CD4-positive, alpha-beta memory T cell (primary cell): ENCODE results near the gene SDHB. TPM values are rescaled to one million over a fixed set of nuclear protein-coding genes. Genes with fewer than 3 reads are reported as not detected.

Experiments
- CTCF ChIA-PET: fragments of 350-600 bp; sonication (Branson Sonifier 250); formaldehyde crosslinking; loops from one replicate; lab custom pipeline; 2021; ENCODE audit warnings: inconsistent platforms; ENCODE audit not compliant: partially characterized antibody; lab: Charles Lee
- POLR2A ChIA-PET: fragments of 350-600 bp; sonication (Branson Sonifier 250); formaldehyde crosslinking; loops from one replicate; lab custom pipeline; 2021; ENCODE audit not compliant: partially characterized antibody; lab: Charles Lee
- DNase-seq, 5 donors: peaks; one replicate each; pipeline versions ENCODE4 v3.0.0 to v3.0.0-alpha.2; 2020 to 2022; ENCODE audit warnings: mixed read lengths in 1 of 5
- H3K27ac ChIP-seq: one replicate; pipeline ENCODE4 v1.7.0; 2013; ENCODE audit warnings: low read depth, low read length
- H3K27me3 ChIP-seq: 2 replicates; pipeline ENCODE4 v1.7.0; 2013; ENCODE audit warnings: mild to moderate bottlenecking, low read length, moderate library complexity; ENCODE audit not compliant: insufficient read depth
- H3K36me3 ChIP-seq: 2 replicates; pipeline ENCODE4 v1.7.0; 2013; ENCODE audit warnings: mild to moderate bottlenecking, low read length, moderate library complexity; ENCODE audit not compliant: insufficient read depth
- H3K4me1 ChIP-seq: 2 replicates; pipeline ENCODE4 v1.7.0; 2013; ENCODE audit warnings: mild to moderate bottlenecking, low read length, moderate library complexity; ENCODE audit not compliant: insufficient read depth
- H3K4me3 ChIP-seq, 2 donors: one replicate each; pipeline ENCODE4 v1.7.0; 2013; ENCODE audit warnings: low read length in 2 of 2, mild to moderate bottlenecking in 1 of 2
- H3K9me3 ChIP-seq, 2 donors: one replicate each; pipeline ENCODE4 v1.7.0; 2013; ENCODE audit warnings: low read length in 2 of 2, control low read depth in 1 of 2; ENCODE audit not compliant: control insufficient read depth in 1 of 2
- H3K27ac Mint-ChIP-seq, 7 donors: one replicate each; pipeline ENCODE4 v1.8.0; 2020 to 2021; ENCODE audit warnings: mixed read lengths in 7 of 7, mild to moderate bottlenecking in 6 of 7, inconsistent platforms in 3 of 7, moderate library complexity in 3 of 7
- H3K27me3 Mint-ChIP-seq, 2 donors: one replicate each; pipeline ENCODE4 v1.8.0; 2020 to 2021; ENCODE audit warnings: mixed read lengths in 2 of 2
- H3K36me3 Mint-ChIP-seq, 2 donors: one replicate each; pipeline ENCODE4 v1.8.0; 2020 to 2021; ENCODE audit warnings: mixed read lengths in 2 of 2, inconsistent platforms in 1 of 2, mild to moderate bottlenecking in 1 of 2
- H3K4me1 Mint-ChIP-seq, 4 donors: one replicate each; pipeline ENCODE4 v1.8.0; 2020 to 2021; ENCODE audit warnings: mixed read lengths in 4 of 4, mild to moderate bottlenecking in 1 of 4
- H3K4me3 Mint-ChIP-seq, 8 donors: one replicate each; pipeline ENCODE4 v1.8.0; 2020 to 2021; ENCODE audit warnings: mixed read lengths in 8 of 8, mild to moderate bottlenecking in 7 of 8, moderate library complexity in 6 of 8, inconsistent platforms in 3 of 8
- H3K9me3 Mint-ChIP-seq, 8 donors: one replicate each; pipeline ENCODE4 v1.8.0; 2020 to 2021; ENCODE audit warnings: mixed read lengths in 8 of 8, mild to moderate bottlenecking in 5 of 8, inconsistent platforms in 3 of 8, moderate library complexity in 1 of 8
- intact Hi-C: fragments of 100-400 bp; cut with micrococcal nuclease; formaldehyde crosslinking; loops from one replicate; pipeline ENCODE4 v1.15.1; 2023
- polyA plus RNA-seq, 2 donors: library from polyadenylated mRNA; unstranded; fragments of 300-500 nt; fragmentation: Illumina TruSeq; gene quantifications; one replicate each; pipeline ENCODE4 v1.2.3, GENCODE V29; 2021
- total RNA-seq, 2 experiments: library from RNA; stranded (reverse); gene quantifications; one replicate each; pipeline ENCODE4 v1.2.3, GENCODE V29; 2021

Gene SDHB
- total and polyA plus RNA-seq, 4 experiments from 2014 or later: 57.0 to 219 (median 109) TPM

DNA sequence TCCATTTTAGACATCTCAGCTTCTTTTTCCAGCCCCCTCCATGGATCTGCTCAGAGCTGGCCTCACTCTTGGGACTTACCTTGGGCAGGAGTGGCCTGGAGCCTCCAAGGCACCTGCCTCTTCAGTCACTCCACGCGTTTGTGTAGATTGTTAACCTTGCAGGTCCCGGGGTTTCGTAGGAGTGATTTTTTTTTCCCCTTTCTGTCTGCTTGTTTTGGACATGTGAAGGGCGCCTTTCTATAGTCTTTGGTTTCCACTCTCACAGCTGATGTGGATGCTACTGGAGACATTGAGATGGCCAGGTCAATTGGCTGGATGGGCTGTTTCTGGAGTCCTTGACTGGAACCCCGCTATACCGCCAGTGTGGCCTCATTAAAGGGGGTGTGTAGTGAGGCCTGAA, 2.0 kb upstream of the SDHB start:
- no peaks in the 10 kb centered on the region for H3K9me3 ChIP-seq
- Mint-ChIP-seq H3K36me3 (peaks cover 6 to 19% of the 10 kb centered on the region in 2 donors), H3K27ac (peak overlapping the region in 2 of 7 donors; percentile 29 to 42), H3K4me1 (peaks cover 17 to 37% (median 26%) of the 10 kb centered on the region in 4 donors), H3K9me3 (peaks cover 0 to 1% (median 0%) of the 10 kb centered on the region in 8 donors), H3K4me3 (peak overlapping the region in 6 of 8 donors; percentile 41 to 63 (median 56)), H3K27me3 (peaks cover 2 to 5% of the 10 kb centered on the region in 2 donors)
- no peak overlapping the region for H3K27ac ChIP-seq
- no peak for DNase-seq
- ChIA-PET CTCF (interaction anchor here (0.8 kb wide), 1 partner anchor 10 kb away, joined by 3 read pairs; no protein-coding TSS in a partner anchor), POLR2A (interaction anchor here (1.7 kb wide), 1 partner anchor 151 kb away, joined by 5 read pairs; no protein-coding TSS in a partner anchor)
- intact Hi-C loops: loop anchor here (10.0 kb wide), 2 partner anchors 691 to 1531 kb away; partner anchors contain the start of genes CASP9, DNAJC16 and SZRD1
- no peaks in the 10 kb centered on the region for H3K36me3 ChIP-seq
- H3K4me3 ChIP-seq: no peak overlapping the region
- no peaks in the 10 kb centered on the region for H3K27me3 ChIP-seq
- H3K4me1 ChIP-seq: peaks cover 18% of the 10 kb centered on the region

DNA sequence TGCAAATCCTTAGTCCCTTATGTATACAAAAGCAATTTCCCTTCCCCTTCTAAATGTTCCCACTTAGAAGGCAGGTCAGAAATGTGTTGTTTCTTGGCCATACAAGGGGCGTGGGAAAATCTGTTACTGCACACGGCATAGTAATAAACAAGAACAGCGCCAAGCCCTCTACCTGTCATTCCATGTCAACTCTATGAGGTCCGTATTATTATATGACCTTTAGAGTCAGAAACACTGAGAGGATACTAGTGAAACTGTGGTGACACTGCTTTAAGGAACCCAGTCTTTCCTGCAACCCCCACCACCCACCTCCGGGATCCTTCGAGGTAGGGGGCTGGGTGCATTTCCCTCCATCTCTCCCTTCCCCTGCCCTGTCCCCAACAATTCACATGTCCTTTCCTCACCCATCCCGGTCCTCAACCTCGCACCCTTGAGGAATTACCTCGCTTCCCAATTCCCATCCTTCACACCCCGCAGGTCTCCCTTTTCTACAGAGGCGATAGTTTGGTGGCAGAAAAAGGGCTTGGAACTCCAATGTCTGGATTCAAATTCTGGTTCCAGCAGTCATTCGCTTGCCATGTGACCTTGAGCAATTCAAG, 647 bp downstream of the SDHB start:
- POLR2A ChIA-PET: no interaction called here
- DNase-seq: no peak
- H3K4me1 Mint-ChIP-seq: peaks cover 17 to 38% (median 28%) of the 10 kb centered on the region in 4 donors
- Histone ChIP-seq H3K27ac (peak overlapping the region; percentile 83), H3K4me1 (peaks cover 18% of the 10 kb centered on the region), H3K9me3 (no peaks in the 10 kb centered on the region), H3K27me3 (no peaks in the 10 kb centered on the region), H3K36me3 (peaks cover 5% of the 10 kb centered on the region), H3K4me3 (peak overlapping the region; percentile 72 to 89)
- intact Hi-C loops: loop anchor here (5.0 to 10.0 kb wide), 4 partner anchors 141 to 1528 kb away; partner anchors contain the start of genes CASP9, DNAJC16, SPEN and SZRD1
- peak overlapping the region; percentile 95 to 99 (median 99) for H3K27ac Mint-ChIP-seq
- H3K9me3 Mint-ChIP-seq: peaks cover 0 to under 1% (median 0%) of the 10 kb centered on the region in 8 donors
- H3K4me3 Mint-ChIP-seq: peak overlapping the region; percentile 97 to 100 (median 99)
- peaks cover 0 to 2% of the 10 kb centered on the region in 2 donors for H3K27me3 Mint-ChIP-seq
- CTCF ChIA-PET: no interaction called here
- H3K36me3 Mint-ChIP-seq: peaks cover 6 to 26% of the 10 kb centered on the region in 2 donors

DNA sequence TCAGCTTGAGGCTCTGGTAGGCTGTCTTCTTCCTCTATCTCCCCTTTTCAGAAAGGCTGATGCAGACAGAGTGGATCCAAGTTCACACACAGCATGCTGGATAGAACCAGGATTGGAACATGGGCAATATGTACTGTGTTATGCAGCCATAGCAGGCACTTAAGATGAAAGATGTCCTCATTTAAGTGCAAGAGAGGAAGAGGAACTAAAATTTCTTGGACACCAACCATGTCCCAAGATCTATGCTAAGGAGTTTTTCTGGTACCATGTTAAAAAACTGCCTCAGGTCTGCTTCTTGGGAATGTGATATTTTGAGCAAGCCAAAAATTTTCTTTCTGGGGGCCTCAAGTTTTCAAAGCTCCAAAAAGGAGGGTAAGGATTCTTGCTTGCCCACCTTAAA, 1.2 kb downstream of the SDHB start:
- Histone ChIP-seq H3K36me3 (peaks cover 5% of the 10 kb centered on the region), H3K4me3 (no peak overlapping the region), H3K27ac (peak overlapping the region; percentile 83), H3K4me1 (peaks cover 18% of the 10 kb centered on the region), H3K27me3 (no peaks in the 10 kb centered on the region), H3K9me3 (no peaks in the 10 kb centered on the region)
- Mint-ChIP-seq H3K36me3 (peaks cover 6 to 30% of the 10 kb centered on the region in 2 donors), H3K27ac (peak overlapping the region in 5 of 7 donors; percentile 10 to 99 (median 79)), H3K4me3 (peak overlapping the region; percentile 40 to 100 (median 78)), H3K27me3 (no peaks in the 10 kb centered on the region), H3K9me3 (no peaks in the 10 kb centered on the region), H3K4me1 (peaks cover 17 to 43% (median 31%) of the 10 kb centered on the region in 4 donors)
- intact Hi-C loops: loop anchor here (5.0 to 10.0 kb wide), 4 partner anchors 140 to 1528 kb away; partner anchors contain the start of genes CASP9, DNAJC16, SPEN and SZRD1
- DNase-seq: no peak
- ChIA-PET POLR2A (no interaction called here), CTCF (interaction anchor here (0.9 kb wide), 1 partner anchor 101 kb away, joined by 4 read pairs; no protein-coding TSS in a partner anchor)

DNA sequence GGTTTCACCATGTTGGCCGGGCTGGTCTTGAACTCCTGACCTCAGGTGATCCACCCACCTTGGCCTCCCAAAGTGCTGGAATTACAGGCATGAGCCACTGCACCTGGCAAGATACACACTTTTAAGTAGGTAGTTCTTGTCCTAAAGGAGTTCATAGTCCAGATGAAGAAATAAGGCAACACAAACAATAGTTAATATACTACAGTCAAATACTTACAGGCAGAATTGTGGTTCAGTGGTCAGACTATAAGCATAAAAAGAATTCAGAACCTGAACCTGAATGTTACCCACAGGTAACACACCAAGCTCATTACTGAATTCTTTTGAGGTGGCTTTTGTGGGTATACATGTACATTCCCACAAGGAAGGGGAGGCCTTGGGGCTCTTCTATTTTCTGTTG, 1.8 kb downstream of the SDHB start:
- intact Hi-C loops: loop anchor here (5.0 to 10.0 kb wide), 4 partner anchors 140 to 1527 kb away; partner anchors contain the start of genes CASP9, DNAJC16, SPEN and SZRD1
- peaks cover 5% of the 10 kb centered on the region for H3K36me3 ChIP-seq
- ChIA-PET POLR2A (interaction anchor here (0.9 kb wide), 1 partner anchor 147 kb away, joined by 3 read pairs; no protein-coding TSS in a partner anchor), CTCF (interaction anchor here (0.9 kb wide), 1 partner anchor 100 kb away, joined by 4 read pairs; no protein-coding TSS in a partner anchor)
- no peaks in the 10 kb centered on the region for H3K27me3 Mint-ChIP-seq
- H3K4me1 ChIP-seq: peaks cover 18% of the 10 kb centered on the region
- H3K4me3 Mint-ChIP-seq: peak overlapping the region in 6 of 8 donors; percentile 36 to 98 (median 56)
- DNase-seq: no peak
- peaks cover 6 to 30% of the 10 kb centered on the region in 2 donors for H3K36me3 Mint-ChIP-seq
- peak overlapping the region in 5 of 7 donors; percentile 71 to 99 (median 75) for H3K27ac Mint-ChIP-seq
- peaks cover 17 to 43% (median 31%) of the 10 kb centered on the region in 4 donors for H3K4me1 Mint-ChIP-seq
- H3K4me3 ChIP-seq: no peak overlapping the region
- H3K27me3 ChIP-seq: no peaks in the 10 kb centered on the region
- H3K27ac ChIP-seq: no peak overlapping the region
- no peaks in the 10 kb centered on the region for H3K9me3 Mint-ChIP-seq
- H3K9me3 ChIP-seq: no peaks in the 10 kb centered on the region

DNA sequence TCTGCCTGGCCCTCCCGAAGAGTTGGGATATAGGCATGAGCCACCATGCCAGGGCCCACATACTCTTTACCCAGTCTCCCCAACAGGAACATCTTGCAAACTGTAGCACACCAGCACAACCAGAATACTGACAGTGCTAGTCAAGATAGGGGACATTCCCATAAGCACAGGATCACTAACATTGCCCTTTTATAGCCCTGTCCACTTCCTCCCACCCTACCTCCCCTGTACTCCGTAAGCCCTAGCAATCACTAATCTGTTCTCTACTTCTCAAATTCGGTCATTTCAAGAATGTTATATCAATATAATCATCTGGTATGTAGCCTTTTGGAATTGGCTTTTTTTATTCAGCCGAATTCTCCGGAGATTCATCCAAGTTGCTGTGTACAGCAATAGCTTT, 5.9 kb downstream of the SDHB start:
- intact Hi-C loops: no loop called here
- no peak for DNase-seq
- H3K4me3 ChIP-seq: no peak overlapping the region
- POLR2A ChIA-PET: no interaction called here
- H3K27ac ChIP-seq: no peak overlapping the region
- H3K9me3 Mint-ChIP-seq: peaks cover 0 to 1% (median 0%) of the 10 kb centered on the region in 8 donors
- peaks cover 24 to 37% (median 30%) of the 10 kb centered on the region in 4 donors for H3K4me1 Mint-ChIP-seq
- H3K27me3 Mint-ChIP-seq: no peaks in the 10 kb centered on the region
- H3K27me3 ChIP-seq: no peaks in the 10 kb centered on the region
- peaks cover 26% of the 10 kb centered on the region for H3K36me3 ChIP-seq
- H3K4me1 ChIP-seq: peaks cover 16% of the 10 kb centered on the region
- CTCF ChIA-PET: interaction anchor here (0.7 to 4.9 kb wide), 3 partner anchors 35 to 427 kb away, joined by 3 to 35 read pairs (median 4); no protein-coding TSS in a partner anchor
- H3K9me3 ChIP-seq: no peaks in the 10 kb centered on the region
- H3K4me3 Mint-ChIP-seq: no peak overlapping the region
- H3K27ac Mint-ChIP-seq: peak overlapping the region in 3 of 7 donors; percentile 2 to 29 (median 6)
- peaks cover 21 to 45% of the 10 kb centered on the region in 2 donors for H3K36me3 Mint-ChIP-seq

DNA sequence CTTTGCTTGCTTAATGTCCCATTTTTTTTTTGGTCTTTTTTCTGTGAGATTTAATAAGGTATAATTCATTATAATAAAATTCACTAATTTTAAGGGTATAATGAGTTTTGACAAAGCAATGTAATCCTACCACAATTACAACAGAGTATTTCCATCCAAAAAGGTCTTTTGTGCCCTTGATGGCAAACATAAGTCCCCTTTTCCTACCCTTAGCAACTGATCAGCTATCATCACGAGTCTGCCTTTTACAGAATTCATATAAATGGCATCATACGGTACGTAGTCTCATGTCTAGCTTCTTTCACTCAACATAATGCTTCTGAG, 7.5 kb downstream of the SDHB start:
- Histone ChIP-seq H3K4me1 (peaks cover 5% of the 10 kb centered on the region), H3K36me3 (peaks cover 31% of the 10 kb centered on the region), H3K9me3 (no peaks in the 10 kb centered on the region), H3K27me3 (no peaks in the 10 kb centered on the region), H3K4me3 (no peak overlapping the region), H3K27ac (no peak overlapping the region)
- peaks cover 0 to 1% (median 0%) of the 10 kb centered on the region in 8 donors for H3K9me3 Mint-ChIP-seq
- ChIA-PET CTCF (interaction anchor here (0.8 to 4.9 kb wide), 9 partner anchors 9 to 425 kb away, joined by 3 to 35 read pairs (median 4); no protein-coding TSS in a partner anchor), POLR2A (interaction anchor here (1.1 kb wide), 1 partner anchor 425 kb away, joined by 3 read pairs; no protein-coding TSS in a partner anchor)
- no peak overlapping the region for H3K4me3 Mint-ChIP-seq
- H3K27ac Mint-ChIP-seq: peak overlapping the region in 1 of 7 donors; percentile 83
- DNase-seq: no peak
- peaks cover 17 to 26% (median 20%) of the 10 kb centered on the region in 4 donors for H3K4me1 Mint-ChIP-seq
- no peaks in the 10 kb centered on the region for H3K27me3 Mint-ChIP-seq
- intact Hi-C loops: loop anchor here (1.0 kb wide), 1 partner anchor 95 kb away; no protein-coding TSS in a partner anchor
- H3K36me3 Mint-ChIP-seq: peaks cover 32 to 49% of the 10 kb centered on the region in 2 donors
